PC-3 (cell line): Measurements from ENCODE around the gene DYNC2I2. TPM values are rescaled to one million over a fixed set of nuclear protein-coding genes. Genes with fewer than 3 reads are reported as not detected.
A peak's percentile ranks its signal among the peaks of the same experiment; 100 is the strongest.

Experiments used
- ATAC-seq: fragments of 200-7000 bp; cut with Tn5 transposase; 2 replicates; pipeline ENCODE4 v1.9.1; 2020; ENCODE audit warnings: mild to moderate bottlenecking, moderate library complexity
- BruUV-seq: library from RNA; stranded (reverse); fragments of 400-500 nt; replicated peaks from 2 replicates; lab custom pipeline; 2021; lab: Mats Ljungman, UMichigan
- CTCF ChIA-PET: fragments of 300-600 bp; sonication (Branson Sonifier 250); formaldehyde crosslinking; loops from one replicate; lab custom pipeline; 2022; ENCODE audit warnings: antibody characterized with exemption; lab: Charles Lee
- POLR2A ChIA-PET: fragments of 300-600 bp; sonication (Branson Sonifier 250); formaldehyde crosslinking; loops from one replicate; lab custom pipeline; 2022; ENCODE audit warnings: antibody characterized with exemption; ENCODE audit not compliant: unreplicated experiment; lab: Charles Lee
- DNase-seq: peaks from one replicate; pipeline ENCODE4 v3.0.0-alpha.2; 2015
- H2AFZ ChIP-seq: fragments of 300-600 bp; sonication (generic); 2 replicates; pipeline ENCODE4 v1.6.0; 2016; ENCODE audit warnings: antibody characterized with exemption, low read length
- H3F3A ChIP-seq: fragments of 300-600 bp; sonication (generic); one replicate; pipeline ENCODE4 v1.6.0; 2017; ENCODE audit warnings: antibody characterized with exemption, low read length, control low read depth, mild to moderate bottlenecking; ENCODE audit not compliant: unreplicated experiment
- H3K27ac ChIP-seq: fragments of 300-600 bp; sonication (generic); 2 replicates; pipeline ENCODE4 v1.5.1; 2016; ENCODE audit warnings: mild to moderate bottlenecking, low read length
- H3K27me3 ChIP-seq: fragments of 300-600 bp; sonication (generic); 2 replicates; pipeline ENCODE4 v1.6.1; 2016; ENCODE audit warnings: low read length, mixed read lengths
- H3K36me3 ChIP-seq: fragments of 300-600 bp; sonication (generic); 2 replicates; pipeline ENCODE4 v1.6.1; 2016; ENCODE audit warnings: low read depth, mixed run types, low read length, mixed read lengths
- H3K4me1 ChIP-seq: fragments of 300-600 bp; sonication (generic); 2 replicates; pipeline ENCODE4 v1.5.1; 2016; ENCODE audit warnings: low read length; ENCODE audit not compliant: insufficient read depth
- H3K4me2 ChIP-seq: fragments of 300-600 bp; sonication (generic); 2 replicates; pipeline ENCODE4 v1.6.0; 2016; ENCODE audit warnings: low read length
- H3K4me3 ChIP-seq: fragments of 300-600 bp; sonication (generic); 2 replicates; pipeline ENCODE4 v1.5.1; 2016; ENCODE audit warnings: mild to moderate bottlenecking, low read length, mixed read lengths
- H3K79me2 ChIP-seq: fragments of 300-600 bp; sonication (generic); 2 replicates; pipeline ENCODE4 v1.6.1; 2017; ENCODE audit warnings: low read length, mixed read lengths
- H3K9ac ChIP-seq: fragments of 300-600 bp; sonication (generic); 2 replicates; pipeline ENCODE4 v1.6.0; 2016; ENCODE audit warnings: mild to moderate bottlenecking, low read length
- H3K9me2 ChIP-seq: fragments of 300-600 bp; sonication (generic); replicated peaks from 2 replicates; pipeline ENCODE4 v1.6.1; 2016; ENCODE audit warnings: mixed run types, low read length, mixed read lengths
- H3K9me3 ChIP-seq: fragments of 300-600 bp; sonication (generic); 2 replicates; pipeline ENCODE4 v1.6.1; 2016; ENCODE audit warnings: low read length, mixed read lengths
- H4K20me1 ChIP-seq: fragments of 300-600 bp; sonication (generic); 2 replicates; pipeline ENCODE4 v1.6.1; 2016; ENCODE audit warnings: low read length, mixed read lengths
- EZH2 ChIP-seq: fragments of 300-600 bp; sonication (generic); IDR thresholded peaks from one replicate; pipeline ENCODE4 v1.6.1; 2017; ENCODE audit warnings: antibody characterized with exemption, mild to moderate bottlenecking, low read length; ENCODE audit not compliant: unreplicated experiment
- EZH2phosphoT487 ChIP-seq: fragments of 300-600 bp; sonication (generic); IDR thresholded peaks from 2 replicates; pipeline ENCODE4 v1.6.1; 2018; ENCODE audit warnings: mild to moderate bottlenecking, antibody characterized with exemption, low read length, borderline replicate concordance
- intact Hi-C: fragments of 100-400 bp; cut with micrococcal nuclease; formaldehyde crosslinking; loops from 2 replicates; pipeline ENCODE4 v1.9.0; 2023
- total RNA-seq: library from RNA; depleted of rRNA; stranded (reverse); fragments of >200 nt; gene quantifications from 2 replicates; pipeline ENCODE4 v1.2.3, GENCODE V29; 2014
- TF ChIP-seq, protein P1 (sequence below): fragments of 300-600 bp; sonication (generic); conservative IDR thresholded peaks from 2 replicates; pipeline ENCODE4 v1.5.1; 2017; ENCODE audit warnings: antibody characterized with exemption, low read depth, mild to moderate bottlenecking, low read length

Gene DYNC2I2
- total RNA-seq, 1 experiment from 2014 or later, result 196 TPM

DNA sequence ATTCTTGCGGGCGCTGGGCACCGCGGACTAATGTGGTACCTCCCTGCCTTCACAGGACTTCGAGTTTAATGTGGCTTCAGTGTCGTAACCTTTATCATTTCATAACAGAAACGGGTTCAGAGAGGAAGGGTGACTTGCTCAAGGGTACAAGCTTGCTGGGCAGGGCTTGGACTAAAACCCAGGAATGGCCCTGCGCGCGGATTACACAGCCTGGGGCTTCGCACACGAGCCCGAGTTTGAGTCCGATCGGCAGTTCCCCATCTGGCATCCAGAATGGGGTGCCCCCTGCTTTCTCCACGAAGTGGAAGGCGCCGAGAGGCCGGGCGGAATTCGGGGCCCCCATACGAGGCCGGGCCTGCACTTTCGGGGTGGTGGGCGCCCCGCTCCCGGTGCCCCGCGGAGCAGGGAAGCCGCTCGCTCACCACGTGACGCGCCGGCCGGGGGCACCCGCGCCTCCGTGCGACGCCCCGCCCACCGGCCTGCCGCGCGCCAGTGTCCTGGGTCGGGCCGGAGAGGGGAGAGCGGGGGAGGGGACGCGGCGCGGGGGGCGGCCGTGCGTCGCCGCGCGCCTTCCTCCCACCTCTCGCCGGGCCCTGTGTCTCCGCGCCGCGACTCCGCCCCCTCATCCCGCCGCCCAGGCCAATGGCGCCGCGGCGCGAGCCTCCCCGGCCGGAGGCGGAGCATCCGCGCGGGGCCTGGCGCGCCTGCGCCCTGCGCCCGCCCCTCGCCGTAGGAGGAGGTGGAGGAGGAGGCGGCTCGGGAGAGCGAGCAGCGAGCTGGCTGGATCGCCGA, 32.0 kb upstream of the DYNC2I2 start, which contains the start of gene SET:
TSS of gene SET (plus strand) at position 722 of the 792 bp plus-strand sequence. CDS start 361 bp downstream, outside the sequence.
- TF ChIP-seq EZH2phosphoT487 (peak; percentile 50; the same call in 1 of the 2 replicates), EZH2 (no peak)
- intact Hi-C loops, result no loop called here
- H3K9ac ChIP-seq, result peak within 1 kb of the TSS; percentile 93
- H3K36me3 ChIP-seq, result peaks cover 31% of the 10 kb centered on the region
- ChIA-PET CTCF (no interaction called here), POLR2A (no interaction called here)
- peak; percentile 70 for ATAC-seq
- peaks cover 19% of the 10 kb centered on the region for H4K20me1 ChIP-seq
- BruUV-seq, result no TSS peak
- H3K9me2 ChIP-seq, result no peaks in the 10 kb centered on the region
- H3K27me3 ChIP-seq, result no peaks in the 10 kb centered on the region
- peak within 1 kb of the TSS; percentile 75 for H2AFZ ChIP-seq
- DNase-seq, result peak; percentile 92
- H3K9me3 ChIP-seq, result no peaks in the 10 kb centered on the region
- H3F3A ChIP-seq, result no peaks in the 10 kb centered on the region
- peak within 1 kb of the TSS; percentile 99 for H3K4me3 ChIP-seq
- peaks cover 41% of the 10 kb centered on the region for H3K4me1 ChIP-seq
- H3K27ac ChIP-seq, result peak within 1 kb of the TSS; percentile 52
- peak within 1 kb of the TSS; percentile 84 for H3K4me2 ChIP-seq
- peaks cover 86% of the 10 kb centered on the region for H3K79me2 ChIP-seq

DNA sequence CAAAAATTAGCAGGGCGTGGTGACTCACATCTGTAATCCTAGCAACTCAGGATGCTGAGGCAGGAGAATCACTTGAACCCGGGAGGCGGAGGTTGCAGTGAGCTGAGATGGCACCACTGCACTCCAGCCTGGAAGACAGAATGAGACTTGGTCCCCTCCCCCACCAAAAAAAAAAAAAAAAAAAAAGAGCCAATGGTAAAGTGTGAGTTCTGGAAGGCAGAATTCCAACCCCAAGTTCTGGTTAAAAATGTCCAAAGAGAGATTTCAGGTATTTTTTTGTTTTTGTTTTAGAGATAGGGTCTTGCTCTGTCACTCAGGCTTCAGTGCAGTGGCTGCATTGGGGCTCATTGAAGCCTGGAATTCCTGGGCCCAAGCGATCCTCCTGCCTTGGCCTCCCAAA, 30.8 kb upstream of the DYNC2I2 start:
- Histone ChIP-seq H3K9me2 (no peaks in the 10 kb centered on the region), H3K4me3 (no peak overlapping the region), H3K36me3 (peaks cover 19% of the 10 kb centered on the region), H3K4me1 (peaks cover 48% of the 10 kb centered on the region), H3F3A (no peaks in the 10 kb centered on the region), H2AFZ (no peak overlapping the region), H4K20me1 (peaks cover 19% of the 10 kb centered on the region), H3K27me3 (no peaks in the 10 kb centered on the region), H3K79me2 (peaks cover 84% of the 10 kb centered on the region), H3K27ac (no peak overlapping the region), H3K9ac (no peak overlapping the region), H3K9me3 (no peaks in the 10 kb centered on the region), H3K4me2 (no peak overlapping the region)
- DNase-seq (no peak), ATAC-seq (no peak)
- CTCF ChIA-PET, result no interaction called here
- intact Hi-C loops, result no loop called here
- POLR2A ChIA-PET, result no interaction called here
- no TSS peak for BruUV-seq
- no peak for TF ChIP-seq EZH2
- TF ChIP-seq, protein P1, sequence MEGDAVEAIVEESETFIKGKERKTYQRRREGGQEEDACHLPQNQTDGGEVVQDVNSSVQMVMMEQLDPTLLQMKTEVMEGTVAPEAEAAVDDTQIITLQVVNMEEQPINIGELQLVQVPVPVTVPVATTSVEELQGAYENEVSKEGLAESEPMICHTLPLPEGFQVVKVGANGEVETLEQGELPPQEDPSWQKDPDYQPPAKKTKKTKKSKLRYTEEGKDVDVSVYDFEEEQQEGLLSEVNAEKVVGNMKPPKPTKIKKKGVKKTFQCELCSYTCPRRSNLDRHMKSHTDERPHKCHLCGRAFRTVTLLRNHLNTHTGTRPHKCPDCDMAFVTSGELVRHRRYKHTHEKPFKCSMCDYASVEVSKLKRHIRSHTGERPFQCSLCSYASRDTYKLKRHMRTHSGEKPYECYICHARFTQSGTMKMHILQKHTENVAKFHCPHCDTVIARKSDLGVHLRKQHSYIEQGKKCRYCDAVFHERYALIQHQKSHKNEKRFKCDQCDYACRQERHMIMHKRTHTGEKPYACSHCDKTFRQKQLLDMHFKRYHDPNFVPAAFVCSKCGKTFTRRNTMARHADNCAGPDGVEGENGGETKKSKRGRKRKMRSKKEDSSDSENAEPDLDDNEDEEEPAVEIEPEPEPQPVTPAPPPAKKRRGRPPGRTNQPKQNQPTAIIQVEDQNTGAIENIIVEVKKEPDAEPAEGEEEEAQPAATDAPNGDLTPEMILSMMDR, result no peak

DNA sequence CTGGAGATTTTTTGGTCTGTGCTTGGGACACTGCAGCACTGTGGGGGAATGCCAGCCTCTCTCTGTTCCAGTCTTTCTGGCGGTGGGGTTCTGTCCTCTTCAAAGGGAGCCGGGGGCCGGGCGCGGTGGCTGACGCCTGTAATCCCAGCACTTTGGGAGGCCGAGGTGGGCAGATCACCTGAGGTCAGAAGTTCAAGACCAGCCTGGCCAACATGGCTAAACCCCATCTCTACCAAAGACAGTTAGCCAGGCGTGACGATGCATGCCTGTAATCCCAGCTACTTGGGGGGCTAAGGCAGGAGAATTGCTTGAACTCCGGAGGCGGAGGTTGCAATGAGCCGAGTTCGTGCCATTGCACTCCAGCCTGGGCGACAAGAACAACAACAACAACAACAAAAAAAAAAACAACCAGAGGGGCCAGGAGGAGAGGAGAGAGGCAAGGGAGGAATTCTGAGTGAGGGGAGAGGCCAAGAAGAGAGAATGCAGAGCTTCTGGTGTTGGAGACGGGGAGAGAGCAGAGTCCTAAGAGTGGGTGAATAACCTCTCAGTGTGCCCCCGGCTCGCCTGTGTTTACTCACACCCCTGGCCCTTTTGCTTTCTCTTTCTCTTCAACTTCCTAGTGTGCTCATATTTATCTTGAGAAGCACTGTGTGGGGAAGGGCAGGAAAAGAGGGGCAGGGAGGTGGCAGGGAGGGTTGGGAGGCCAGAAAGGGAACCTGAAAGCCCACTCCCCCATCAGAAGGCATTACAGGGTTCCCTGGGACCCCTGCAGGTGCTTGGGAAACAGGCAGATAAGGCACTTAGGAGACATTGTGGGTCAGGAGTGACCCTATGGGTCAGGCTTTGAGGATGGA, 29.2 kb upstream of the DYNC2I2 start:
- no peaks in the 10 kb centered on the region for H3K9me3 ChIP-seq
- H3K4me1 ChIP-seq, result peaks cover 41% of the 10 kb centered on the region
- peak overlapping the region; percentile 99 for H3K4me2 ChIP-seq
- CTCF ChIA-PET, result no interaction called here
- H2AFZ ChIP-seq, result no peak overlapping the region
- H3F3A ChIP-seq, result no peaks in the 10 kb centered on the region
- intact Hi-C loops, result loop anchor here (2.0 kb wide), 1 partner anchor 29 kb away; the partner anchor contains the start of gene DYNC2I2
- peaks cover 5% of the 10 kb centered on the region; the same call in 1 of the 2 replicates for H3K36me3 ChIP-seq
- peak overlapping the region; percentile 98; the same call in 1 of the 2 replicates for H3K9ac ChIP-seq
- no peaks in the 10 kb centered on the region for H3K9me2 ChIP-seq
- DNase-seq (no peak), ATAC-seq (no peak)
- H3K27ac ChIP-seq, result peak overlapping the region; percentile 95; the same call in 1 of the 2 replicates
- TF ChIP-seq, protein P1, result no peak
- TF ChIP-seq EZH2 (no peak), EZH2phosphoT487 (no peak)
- no peaks in the 10 kb centered on the region for H3K27me3 ChIP-seq
- peak overlapping the region; percentile 92 for H3K4me3 ChIP-seq
- POLR2A ChIA-PET, result interaction anchor here (0.6 kb wide), 1 partner anchor 230 kb away, joined by 3 read pairs; no protein-coding TSS in a partner anchor
- no TSS peak for BruUV-seq
- H3K79me2 ChIP-seq, result peaks cover 69% of the 10 kb centered on the region
- H4K20me1 ChIP-seq, result peaks cover 8% of the 10 kb centered on the region
